CD4-positive, alpha-beta T cell treated with Interleukin-15 for 4 hours (primary cell): ENCODE data around the gene GSTCD.

Source experiments
- DNase-seq: peaks from one replicate; pipeline ENCODE4 v3.0.0-alpha.2; 2020; ENCODE audit warnings: low spot score

The GSTCD gene

GRCh38 chr4:105894660-105895582, 186.3 kb downstream of the GSTCD start, which contains the start of gene NPNT:
TSS of gene NPNT (plus strand) at chr4:105895471. CDS start at chr4:105895653, 182 bp downstream.
- no peak for DNase-seq

DNA sequence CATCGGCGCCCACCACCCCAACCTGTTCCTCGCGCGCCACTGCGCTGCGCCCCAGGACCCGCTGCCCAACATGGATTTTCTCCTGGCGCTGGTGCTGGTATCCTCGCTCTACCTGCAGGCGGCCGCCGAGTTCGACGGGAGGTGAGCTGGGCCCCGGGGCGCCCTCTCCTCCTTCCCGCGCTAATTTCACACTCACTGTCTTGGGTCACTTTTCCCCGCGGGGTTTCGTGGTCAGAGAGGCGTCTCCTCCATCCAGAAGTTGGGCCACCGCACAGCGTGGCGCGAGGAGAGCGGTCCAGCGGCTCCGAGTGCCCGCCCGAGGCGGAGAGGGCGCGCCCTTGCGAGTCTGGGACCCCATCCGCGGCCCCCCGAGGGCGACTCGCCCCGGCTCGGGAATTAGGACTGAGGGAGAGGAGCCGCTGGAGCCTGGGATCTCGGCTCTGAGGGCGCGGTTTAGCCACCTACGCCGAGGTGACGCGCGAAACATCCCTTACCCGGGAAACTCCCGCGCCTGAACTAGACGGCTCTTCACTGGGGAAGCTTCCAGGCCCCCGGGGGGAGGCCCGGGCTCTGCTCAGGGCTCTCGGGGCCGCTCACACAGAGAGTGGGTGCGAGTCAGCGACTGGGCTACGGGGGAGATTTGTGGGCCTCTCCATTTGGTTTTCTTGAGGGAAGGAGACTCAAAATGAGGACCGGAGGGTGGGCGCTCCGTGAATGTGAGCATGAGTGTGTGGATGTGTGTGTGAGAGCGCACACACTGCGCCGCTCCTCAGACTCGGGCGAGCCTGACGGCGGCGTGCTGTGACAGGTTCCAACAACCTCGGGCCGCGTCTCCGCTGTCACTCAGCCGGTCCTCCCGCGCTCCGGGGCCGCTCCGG, 187.2 kb downstream of the GSTCD start:
- no peak for DNase-seq

GRCh38 chr4:105896461-105896942, 187.9 kb downstream of the GSTCD start:
- DNase-seq = no peak
